ENCODE results near the gene PPP1R14C.

Gene PPP1R14C

GRCh38 chr6:150138638-150139037 is 4.2 kb upstream of the PPP1R14C start:
- no peak for DNase-seq

GRCh38 chr6:150139533-150139932 is 3.3 kb upstream of the PPP1R14C start:
- no peak for DNase-seq

GRCh38 chr6:150140236-150140969 is 2.4 kb upstream of the PPP1R14C start:
- DNase-seq: no peak

GRCh38 chr6:150142097-150142669 is 661 bp upstream of the PPP1R14C start:
- DNase-seq: peak; percentile 78

GRCh38 chr6:150143516-150144293 is 861 bp downstream of the PPP1R14C start:
- DNase-seq: peak; percentile 11

GRCh38 chr6:150144294-150144868 is 1.5 kb downstream of the PPP1R14C start:
- DNase-seq: no peak

- no peak for DNase-seq
These were observed 2.6 kb downstream of the PPP1R14C start for GRCh38 chr6:150145427-150145826.

GRCh38 chr6:150145830-150146229 is 3.0 kb downstream of the PPP1R14C start:
- DNase-seq: no peak

GRCh38 chr6:150146436-150146835 is 3.6 kb downstream of the PPP1R14C start:
- no peak for DNase-seq

GRCh38 chr6:150149146-150149545 is 6.3 kb downstream of the PPP1R14C start:
- no peak for DNase-seq

GRCh38 chr6:150150458-150150820 is 7.6 kb downstream of the PPP1R14C start:
- DNase-seq: no peak

- no peak for DNase-seq
These were observed 8.2 kb downstream of the PPP1R14C start for GRCh38 chr6:150150821-150151646.

GRCh38 chr6:150152891-150153876 is 10.3 kb downstream of the PPP1R14C start:
- DNase-seq: no peak

- peak; percentile 20 for DNase-seq
These were observed 11.2 kb downstream of the PPP1R14C start for GRCh38 chr6:150153905-150154492.

- DNase-seq: no peak
These were observed 13.6 kb downstream of the PPP1R14C start for GRCh38 chr6:150156460-150156859.

GRCh38 chr6:150157081-150157480 is 14.2 kb downstream of the PPP1R14C start:
- DNase-seq: peak; percentile 38

- DNase-seq: no peak
These were observed 16.9 kb downstream of the PPP1R14C start for GRCh38 chr6:150159757-150160156.

GRCh38 chr6:150163970-150164369 is 21.1 kb downstream of the PPP1R14C start:
- no peak for DNase-seq

GRCh38 chr6:150165020-150165702 is 22.3 kb downstream of the PPP1R14C start:
- no peak for DNase-seq

GRCh38 chr6:150167479-150167873 is 24.6 kb downstream of the PPP1R14C start:
- no peak for DNase-seq
